ENCODE results near the gene HLA-DOA.

The HLA-DOA gene

DNA sequence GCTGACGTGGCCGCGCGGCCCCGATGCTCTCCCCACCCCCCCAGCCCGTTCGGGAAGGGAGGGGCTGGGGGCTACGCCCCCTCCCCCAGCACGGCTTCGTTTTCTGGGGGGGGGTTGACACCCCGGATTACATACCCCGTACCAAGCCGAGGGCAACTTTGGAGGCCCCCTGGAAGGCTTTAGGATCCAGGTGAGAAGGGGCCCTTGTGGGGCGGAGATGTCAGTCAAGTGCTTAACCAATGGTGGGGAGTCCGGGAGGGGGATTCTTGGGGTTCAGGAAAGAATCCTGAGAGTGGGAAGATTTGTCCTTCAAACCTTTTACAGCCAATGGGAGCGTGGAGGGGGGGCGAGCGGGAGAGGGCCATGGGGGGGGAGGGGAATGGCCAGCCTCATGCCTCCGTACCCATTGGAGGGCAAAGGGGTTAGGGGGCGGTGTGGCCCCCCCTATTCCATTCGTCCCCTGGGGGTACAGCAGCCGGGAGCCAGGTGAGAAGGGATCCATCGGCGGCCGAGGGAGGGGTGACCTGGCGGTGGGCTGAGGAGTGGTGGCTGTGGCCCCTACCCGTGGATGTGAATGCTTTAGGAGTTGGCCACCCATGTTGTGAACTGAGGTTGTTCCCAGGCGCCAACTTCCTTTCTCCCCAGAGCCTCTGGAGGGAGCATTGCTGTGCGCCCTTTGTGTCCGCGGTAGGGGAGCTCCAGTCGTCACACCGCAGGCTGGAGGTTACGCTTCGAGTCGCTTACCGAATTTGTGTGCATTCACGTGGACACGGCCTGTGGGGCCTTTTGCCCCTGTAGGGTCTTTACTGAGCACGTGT is 40.3 kb downstream of the HLA-DOA start:
- peak; percentile 40 to 92 (median 66) for DNase-seq
- intact Hi-C loops (cut with DNase I) = loop anchor here (5.0 kb wide), 2 partner anchors 37 to 82 kb away; no protein-coding TSS in a partner anchor

DNA sequence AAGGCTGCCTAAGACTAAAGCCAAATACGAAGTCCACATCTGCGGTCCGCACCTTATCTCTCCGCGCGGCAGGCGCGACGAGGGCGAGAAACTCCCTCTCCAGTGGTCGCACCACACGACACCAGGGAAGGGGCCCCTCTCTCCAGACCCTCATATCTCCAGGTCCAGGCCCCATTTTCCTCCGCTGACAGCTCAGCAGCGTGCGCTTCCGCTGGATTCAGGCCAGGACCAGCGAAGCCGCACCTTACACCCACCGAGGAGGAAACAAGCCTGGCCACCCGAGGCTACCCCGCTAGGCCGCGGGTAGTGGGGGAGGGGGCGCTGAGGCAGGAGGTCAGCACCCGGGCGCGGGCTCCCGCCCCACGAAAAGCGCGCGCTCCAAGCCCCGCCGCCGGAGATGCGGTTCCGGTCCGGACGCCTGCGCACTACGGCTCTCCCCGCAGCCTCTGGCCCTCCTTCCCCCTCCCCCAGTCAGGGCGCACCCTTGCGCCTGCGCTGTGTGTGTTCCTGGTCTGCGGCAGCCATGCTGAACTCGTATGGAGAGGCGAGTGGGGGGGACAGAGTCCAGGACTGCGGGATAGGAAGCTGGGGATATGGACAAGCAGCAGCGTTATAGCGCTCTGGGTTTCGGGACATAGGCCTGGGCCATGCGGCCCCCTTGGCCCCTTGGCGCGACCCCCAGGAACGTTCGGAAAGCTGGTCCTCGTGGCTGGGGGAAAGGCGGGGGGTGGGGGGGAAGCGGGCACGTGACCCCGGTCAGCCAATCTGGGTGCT is 41.1 kb downstream of the HLA-DOA start, which contains the start of gene BRD2:
TSS of gene BRD2 (plus strand) at position 502 of the 774 bp plus-strand sequence. CDS start 4,305 bp downstream, outside the sequence.
- peak; percentile 93 to 99 (median 96) for DNase-seq
- intact Hi-C loops (cut with DNase I) = loop anchor here (5.0 kb wide), 2 partner anchors 36 to 81 kb away; no protein-coding TSS in a partner anchor

DNA sequence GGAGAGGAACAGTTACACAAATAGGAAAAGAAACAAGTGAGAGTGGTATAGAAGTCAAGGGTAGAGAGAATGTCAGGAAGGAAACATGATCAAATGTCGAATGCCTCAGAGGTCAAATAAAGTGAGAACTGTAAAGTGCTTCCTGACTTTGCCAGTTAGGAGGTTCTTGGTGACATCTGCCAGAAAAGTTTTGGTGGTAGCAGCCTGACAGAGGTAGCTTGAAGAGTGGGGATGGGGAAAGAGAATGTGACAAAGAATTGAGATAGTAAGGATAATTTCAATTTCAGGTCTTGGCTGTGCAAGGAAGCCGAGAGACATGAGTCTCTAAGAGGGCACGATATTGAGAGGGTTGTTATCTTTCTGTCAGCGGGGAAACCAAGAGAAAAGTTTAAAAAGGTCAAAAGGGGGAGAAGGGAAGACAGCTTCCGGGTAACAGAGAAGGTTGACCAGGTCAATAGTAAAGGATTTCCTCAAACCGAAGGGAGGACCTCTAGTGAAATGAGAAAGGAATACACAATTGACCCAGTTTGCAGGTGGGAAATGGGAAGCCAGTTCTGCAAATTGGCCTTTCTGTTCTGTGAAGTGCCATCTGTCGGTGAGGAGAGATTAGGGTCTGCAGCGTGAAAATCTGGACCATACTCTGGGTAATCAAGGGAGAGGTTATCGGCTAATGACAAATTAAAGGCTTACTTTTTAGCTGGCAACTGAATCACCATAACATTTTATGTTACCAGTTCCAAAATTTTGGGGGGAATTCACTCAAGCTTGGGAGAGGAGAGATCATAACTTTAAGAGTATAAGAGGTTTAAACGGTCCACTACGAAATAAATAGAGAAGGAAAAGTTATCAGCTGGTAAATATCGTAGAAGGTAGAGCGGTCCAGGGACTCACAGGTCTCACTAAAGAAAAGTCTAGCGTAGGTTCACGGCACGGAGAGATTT is 42.0 kb downstream of the HLA-DOA start:
- DNase-seq = peak in 2 of 10 donors; percentile 16 to 44

DNA sequence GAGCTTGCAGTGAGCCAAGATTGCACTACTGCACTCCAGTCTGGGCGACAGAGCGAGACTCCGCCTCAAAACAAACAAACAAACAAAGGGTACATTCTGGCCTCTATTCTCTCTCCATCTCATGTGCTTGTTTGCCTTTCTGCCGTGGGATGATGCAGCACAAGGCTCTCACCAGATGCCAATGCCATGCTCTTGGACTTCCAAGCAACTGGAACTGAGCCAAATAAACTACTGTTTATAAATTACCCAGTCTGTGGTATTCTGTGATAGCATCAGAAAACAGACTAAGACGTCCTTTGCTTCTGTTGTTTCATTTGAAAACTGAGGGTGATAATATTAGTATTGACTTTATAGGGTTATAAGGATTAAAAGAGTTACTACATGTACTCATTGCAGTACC is 44.6 kb downstream of the HLA-DOA start:
- intact Hi-C loops (cut with DNase I) = loop anchor here (5.0 kb wide), 2 partner anchors 32 to 77 kb away; no protein-coding TSS in a partner anchor
- no peak for DNase-seq

More for the DNA sequence above, 42.0 kb downstream of the HLA-DOA start:
- intact Hi-C loops (cut with DNase I) = loop anchor here (5.0 kb wide), 2 partner anchors 35 to 80 kb away; no protein-coding TSS in a partner anchor

DNA sequence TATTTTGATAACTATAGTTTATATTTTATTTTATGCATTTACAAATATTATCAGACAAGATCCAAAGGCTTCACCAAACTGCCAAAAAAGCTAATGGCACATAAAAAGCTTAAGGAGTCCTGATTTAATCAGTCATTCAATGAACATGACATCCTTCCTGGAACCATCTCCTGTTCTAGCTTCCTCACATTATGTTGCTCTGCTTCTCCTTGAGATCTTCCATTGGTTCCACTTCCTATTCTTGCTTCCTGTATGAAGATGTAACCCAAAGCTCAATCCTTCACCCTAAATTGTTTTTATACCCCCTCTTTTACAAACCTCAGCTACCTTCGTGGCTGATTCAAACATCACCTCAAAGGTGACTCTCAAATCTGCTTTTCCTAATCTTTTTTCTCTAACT is 45.5 kb downstream of the HLA-DOA start:
- intact Hi-C loops (cut with DNase I) = no loop called here
- DNase-seq = no peak

DNA sequence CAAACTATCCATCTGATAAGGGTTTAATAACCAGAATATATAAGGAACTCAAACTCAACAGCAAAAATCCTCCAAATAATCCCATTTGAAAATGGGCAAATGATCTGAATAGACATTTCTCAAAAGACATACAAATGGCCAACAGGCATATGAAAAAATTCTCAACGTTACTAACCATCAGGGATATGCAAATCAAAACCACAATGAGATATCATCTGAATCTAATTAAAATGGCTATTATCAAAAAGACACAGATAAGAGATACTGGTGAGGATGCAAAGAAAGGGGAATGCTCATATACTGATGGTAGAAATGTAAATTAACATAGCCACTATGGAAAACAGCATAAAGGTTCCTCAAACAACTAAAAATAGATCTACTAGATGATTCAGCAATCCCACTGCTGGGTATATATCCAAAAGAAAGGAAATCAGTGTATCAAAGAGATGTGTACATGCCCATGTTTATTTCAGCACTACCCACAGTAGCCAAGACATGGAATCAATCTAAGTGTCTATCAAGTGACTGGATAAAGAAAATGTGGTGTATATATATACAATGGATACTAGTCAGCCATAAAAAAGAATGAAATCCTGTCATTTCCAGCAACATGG is 47.1 kb downstream of the HLA-DOA start:
- DNase-seq = no peak
- intact Hi-C loops (cut with DNase I) = no loop called here

DNA sequence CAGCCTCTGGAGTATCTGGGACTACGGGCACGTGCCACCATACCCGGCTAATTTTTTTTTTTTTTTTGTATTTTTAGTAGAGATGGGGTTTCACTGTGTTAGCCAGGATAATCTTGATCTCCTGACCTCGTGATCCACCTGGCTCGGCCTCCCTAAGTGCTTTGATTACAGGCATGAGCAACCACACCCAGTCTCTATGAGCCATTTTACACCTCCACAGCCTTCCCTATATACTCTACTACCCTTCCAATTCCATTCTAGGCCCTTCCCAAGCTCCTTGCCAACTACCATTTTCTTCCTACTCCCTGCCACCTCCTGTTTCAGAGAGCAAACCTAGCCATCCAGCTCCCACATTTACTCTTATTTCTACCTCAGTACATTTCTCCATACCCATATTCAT is 48.8 kb downstream of the HLA-DOA start:
- DNase-seq = no peak
- intact Hi-C loops (cut with DNase I) = no loop called here

DNA sequence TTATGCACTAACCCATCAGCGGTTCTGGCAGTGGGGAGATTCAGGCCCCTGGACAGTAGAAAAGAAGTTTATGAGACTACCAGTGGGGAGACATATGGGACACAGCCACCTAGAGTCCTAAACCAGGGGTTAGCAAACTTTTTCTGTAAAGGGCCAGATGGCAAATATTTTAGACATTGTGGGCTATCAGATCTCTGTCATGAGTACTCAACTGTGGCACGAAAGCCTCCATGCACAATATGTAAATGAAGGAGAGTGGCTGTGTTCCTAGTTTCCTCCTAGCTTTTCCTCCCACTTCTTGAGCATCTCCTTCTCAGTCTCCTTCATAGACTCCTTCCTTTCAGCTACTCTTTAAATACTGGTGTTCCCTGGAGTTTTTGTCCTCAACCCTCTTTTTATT is 53.2 kb downstream of the HLA-DOA start:
- DNase-seq = no peak
- intact Hi-C loops (cut with DNase I) = no loop called here

DNA sequence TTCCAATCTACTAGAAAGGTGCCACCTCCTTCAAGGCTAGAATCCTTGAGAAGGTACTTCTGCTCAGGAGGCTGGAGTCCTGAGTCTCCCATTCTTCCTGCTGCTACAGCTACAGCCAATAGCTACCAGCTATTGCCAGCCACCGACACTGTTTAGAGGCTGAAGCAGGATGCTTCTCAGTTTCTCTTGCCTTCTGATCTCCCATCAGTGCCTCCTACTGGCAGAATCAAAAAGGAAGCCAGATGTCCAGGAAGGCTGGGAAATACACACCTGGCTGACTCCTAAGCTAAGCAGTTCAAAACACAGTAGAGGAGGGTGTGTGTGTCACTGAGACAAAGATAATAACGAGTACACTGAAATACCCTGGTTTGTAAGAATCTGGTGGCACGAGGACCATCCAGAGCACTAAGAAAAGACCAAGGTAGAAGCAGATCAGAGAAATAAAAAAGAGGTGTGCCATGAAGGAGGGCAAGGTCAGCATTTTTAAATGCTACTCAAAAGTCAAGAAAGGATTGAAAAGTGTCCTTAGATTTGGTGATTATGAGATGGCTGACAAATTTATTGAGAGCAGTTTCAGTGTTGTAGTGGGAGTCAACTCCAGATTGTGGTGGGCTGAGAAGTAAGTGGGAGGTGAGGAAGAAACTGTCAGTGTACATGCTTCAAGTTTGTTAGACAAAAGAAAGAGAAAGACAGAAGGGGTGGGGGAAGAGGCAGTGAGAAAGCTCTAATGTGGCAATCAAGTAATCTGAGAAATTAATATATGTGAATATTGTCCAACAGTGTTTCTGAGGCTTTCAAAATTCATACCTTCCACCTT is 54.2 kb downstream of the HLA-DOA start:
- no peak for DNase-seq
- intact Hi-C loops (cut with DNase I) = no loop called here

DNA sequence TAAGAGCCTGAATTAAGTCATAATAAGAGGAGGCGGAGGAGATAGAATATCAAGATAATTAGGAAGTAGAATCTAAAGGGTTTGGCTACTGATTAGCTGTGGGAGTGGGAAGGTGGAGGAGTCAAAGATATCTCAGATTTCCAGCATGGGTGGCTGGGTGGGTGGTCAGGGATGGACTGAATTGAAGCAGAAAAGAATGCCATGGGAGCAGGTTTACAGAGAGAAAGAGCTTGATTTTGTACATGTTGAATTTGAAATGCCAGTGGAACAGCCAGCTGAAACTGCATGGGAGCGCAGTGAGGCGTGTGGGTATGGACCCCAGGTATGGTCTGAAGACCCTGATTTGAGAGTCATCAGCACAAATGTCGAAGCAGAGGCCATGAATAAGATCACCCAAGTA is 55.1 kb downstream of the HLA-DOA start:
- intact Hi-C loops (cut with DNase I) = no loop called here
- DNase-seq = no peak
